Fibroblast of skin of right quadriceps (primary cell): ENCODE results near the gene GNAS.
"Not testable (repeated sequence)": the region's sequence is repeated elsewhere in the genome, so short reads cannot be mapped to it uniquely, and the experiment has no call there.

Experiments used
- DNase-seq: peaks from one replicate; pipeline ENCODE4 v3.0.0-alpha.2; 2013

Gene GNAS

DNA sequence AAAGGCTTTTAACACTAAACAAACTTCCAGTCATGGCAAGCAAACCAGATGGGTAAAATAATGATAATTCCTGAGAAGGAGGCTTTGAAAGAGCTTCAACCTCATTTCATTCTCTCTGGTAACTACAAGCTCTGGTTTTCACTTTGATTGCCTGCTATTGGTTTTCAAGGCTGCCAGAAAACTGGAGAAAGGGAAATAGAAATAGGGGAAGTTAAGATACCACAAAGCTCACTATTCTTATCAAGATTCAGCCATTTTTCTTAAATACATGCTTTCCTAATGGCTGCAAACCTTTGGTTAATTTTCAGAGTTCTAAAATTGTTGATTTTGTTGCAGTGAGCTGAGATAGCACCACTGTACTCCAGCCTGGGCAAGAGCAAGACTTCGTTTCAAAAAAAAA is 86.0 kb downstream of the GNAS start:
- no peak for DNase-seq

GRCh38 chr20:58941471-58941870 is 89.0 kb downstream of the GNAS start:
- DNase-seq: no peak

DNA sequence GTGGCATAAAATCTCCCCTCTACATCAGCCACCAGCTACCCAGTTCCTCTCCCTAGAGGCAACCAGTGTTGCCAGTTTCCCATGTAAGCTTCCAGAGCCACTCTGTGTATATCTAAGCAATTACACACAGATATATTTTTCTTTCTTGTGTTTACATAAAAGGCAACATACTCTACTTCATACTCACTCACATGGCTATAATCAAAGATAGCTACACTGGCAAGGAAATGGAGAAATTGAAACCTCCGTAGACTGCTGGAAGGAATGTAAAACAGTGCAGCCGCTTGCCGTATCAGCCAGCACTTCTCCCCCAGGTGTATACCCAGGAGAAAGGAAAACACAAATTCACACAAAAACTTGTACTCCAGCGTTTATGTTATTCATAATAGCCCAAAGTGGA is 90.0 kb downstream of the GNAS start:
- DNase-seq: no peak

- DNase-seq: no peak
Measured at GRCh38 chr20:58944610-58945009, 92.1 kb downstream of the GNAS start.

DNA sequence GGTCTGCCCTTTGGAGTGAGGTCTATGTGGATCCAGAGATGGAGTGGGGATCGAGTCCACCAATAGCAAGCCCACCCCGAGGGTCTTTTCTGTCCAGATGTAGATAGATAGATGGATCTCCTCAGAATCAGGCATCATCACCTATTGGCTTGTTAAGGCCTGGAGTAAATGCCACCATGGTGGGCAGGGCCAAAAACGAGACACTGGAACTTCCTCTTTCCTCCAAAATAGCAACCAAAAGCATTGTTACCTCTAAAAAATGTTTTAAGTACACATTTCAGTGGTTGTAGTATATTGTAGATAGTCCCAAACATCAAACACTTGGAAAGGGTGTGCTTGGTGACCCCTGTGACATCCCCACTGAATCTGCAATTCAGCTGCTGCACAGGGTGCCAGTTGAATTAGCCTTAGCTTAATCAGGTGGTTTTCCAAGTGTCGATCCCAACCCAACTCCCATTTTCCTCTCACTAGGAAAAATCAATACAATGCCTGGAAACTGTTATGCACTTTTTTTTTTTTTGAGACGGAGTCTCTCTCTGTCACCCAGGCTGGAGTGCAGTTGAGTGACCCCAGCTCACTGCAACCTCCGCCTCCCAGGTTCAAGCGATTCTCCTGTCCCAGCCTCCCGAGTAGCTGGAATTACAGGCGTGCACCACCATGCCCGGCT is 93.6 kb downstream of the GNAS start:
- no peak for DNase-seq

DNA sequence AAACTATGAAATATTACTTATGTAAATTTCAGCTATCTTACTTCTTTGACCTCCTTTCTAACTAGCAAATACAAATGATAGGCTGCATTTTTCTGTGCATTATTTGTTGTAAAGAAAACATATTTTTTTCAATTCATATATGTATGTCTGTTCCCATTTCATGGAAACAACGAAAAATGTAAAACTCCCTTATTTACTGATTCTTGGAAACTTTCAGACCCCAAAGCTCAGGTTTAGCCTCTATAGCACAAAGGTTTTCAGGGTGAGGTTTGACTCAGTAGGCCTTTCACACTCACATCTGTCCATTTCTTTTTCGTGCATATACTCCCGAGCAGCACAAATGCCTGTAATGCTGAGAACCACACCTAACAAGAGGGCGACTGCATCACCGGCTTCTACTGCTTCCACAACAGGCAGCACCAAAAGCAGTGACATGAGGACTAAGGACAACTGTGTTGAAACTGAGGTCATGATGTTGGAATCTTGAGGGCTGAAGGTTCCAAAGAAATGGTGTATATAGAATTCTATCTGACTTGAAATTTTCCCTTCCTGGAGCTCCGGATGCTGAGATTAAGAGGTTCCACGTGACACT is 95.4 kb downstream of the GNAS start:
- DNase-seq: not testable (repeated sequence)

DNA sequence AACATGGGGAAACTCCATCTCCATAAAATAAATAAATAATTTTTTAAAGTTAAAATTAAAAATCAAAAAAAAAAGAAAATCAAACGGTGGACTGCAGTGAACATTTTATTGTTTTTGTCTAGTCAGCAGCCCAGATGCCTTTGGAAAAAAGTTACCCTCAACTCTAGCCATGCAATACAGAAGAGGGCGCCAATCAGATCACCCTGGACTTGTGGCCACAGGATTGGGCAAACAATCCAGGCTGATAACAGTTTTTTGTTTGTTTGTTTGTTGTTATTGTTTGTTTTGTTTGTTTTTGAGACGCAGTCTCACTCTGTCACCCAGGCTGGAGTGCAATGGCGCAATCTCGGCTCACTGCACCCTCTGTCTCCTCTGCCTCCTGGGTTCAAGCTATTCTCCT is 98.1 kb downstream of the GNAS start:
- DNase-seq: no peak

DNA sequence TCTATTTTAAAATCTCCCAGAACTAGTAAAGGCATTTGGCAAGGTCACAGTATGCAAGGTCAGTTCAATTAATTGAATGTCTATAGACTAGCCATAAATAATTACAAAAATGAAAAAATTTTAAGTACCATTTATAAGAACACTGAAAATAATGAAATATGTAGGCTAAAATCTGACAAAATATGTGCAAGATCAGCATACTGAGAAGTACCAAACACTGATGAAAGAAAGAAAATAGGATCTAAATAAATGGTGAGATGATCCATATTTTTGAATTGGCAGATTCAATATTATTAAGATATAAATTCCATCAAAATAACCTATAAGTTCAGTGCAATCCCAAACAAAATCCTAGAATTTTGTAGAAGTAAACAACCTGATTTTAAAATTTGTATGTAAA is 100.5 kb downstream of the GNAS start:
- DNase-seq: no peak

GRCh38 chr20:58956078-58956477 is 103.6 kb downstream of the GNAS start:
- DNase-seq: no peak

DNA sequence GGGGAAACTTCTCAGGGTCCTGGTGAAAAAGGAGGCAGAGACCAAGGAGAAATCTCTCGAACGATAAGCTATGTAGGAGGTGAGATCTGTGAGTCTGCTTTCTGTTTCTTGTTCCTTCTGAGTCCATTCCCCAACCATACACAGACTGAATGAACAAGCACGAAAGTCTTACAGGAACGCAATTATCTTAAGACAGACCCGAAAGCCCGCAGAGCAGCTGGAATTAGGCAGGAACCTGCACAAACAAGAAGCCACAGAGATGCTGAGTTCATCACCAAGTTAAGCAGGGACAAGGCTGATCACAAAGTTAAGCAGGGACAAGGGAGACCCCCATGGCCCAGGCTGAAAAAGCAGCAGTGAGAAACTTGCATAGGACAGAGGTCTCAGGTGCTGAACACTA is 107.1 kb downstream of the GNAS start:
- no peak for DNase-seq
